ENCODE measurements around the gene TRIM9.

DNA sequence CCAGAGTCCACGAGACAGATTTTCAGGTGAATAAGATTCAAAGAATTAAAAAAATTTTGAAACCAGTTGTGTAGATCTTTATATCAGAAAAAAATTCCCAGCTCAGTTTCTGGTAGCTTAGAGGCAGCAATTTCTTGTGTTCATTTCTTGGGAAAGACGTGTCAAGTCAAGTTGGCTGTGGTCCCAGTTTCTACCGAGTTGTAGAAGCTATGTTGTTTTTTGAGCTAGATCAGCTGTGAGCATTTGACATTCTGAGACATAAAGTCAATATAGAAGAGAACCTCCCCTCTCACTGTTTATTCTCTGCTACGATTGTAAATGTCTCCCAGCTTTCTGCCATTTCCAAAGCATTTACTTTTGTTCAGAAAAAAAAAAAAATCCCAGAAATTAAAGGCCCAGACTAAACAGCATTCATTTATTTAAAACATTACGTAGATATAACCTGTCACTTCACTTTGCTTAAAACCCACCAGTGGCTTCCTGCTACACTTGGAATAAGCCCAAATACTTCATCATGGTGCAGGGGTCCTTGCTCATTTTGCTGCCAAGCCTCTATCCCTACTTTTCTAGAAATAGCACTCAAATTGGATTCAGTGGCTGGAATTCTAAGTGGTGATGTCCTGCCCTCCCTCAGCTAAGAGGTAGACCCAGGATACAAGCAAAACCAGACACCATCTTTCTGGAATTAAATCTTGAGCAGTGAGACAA, 130.1 kb downstream of the TRIM9 start:
- TF ChIP-seq, protein P1, sequence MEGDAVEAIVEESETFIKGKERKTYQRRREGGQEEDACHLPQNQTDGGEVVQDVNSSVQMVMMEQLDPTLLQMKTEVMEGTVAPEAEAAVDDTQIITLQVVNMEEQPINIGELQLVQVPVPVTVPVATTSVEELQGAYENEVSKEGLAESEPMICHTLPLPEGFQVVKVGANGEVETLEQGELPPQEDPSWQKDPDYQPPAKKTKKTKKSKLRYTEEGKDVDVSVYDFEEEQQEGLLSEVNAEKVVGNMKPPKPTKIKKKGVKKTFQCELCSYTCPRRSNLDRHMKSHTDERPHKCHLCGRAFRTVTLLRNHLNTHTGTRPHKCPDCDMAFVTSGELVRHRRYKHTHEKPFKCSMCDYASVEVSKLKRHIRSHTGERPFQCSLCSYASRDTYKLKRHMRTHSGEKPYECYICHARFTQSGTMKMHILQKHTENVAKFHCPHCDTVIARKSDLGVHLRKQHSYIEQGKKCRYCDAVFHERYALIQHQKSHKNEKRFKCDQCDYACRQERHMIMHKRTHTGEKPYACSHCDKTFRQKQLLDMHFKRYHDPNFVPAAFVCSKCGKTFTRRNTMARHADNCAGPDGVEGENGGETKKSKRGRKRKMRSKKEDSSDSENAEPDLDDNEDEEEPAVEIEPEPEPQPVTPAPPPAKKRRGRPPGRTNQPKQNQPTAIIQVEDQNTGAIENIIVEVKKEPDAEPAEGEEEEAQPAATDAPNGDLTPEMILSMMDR (IDR thresholded peaks at IDR 0.05) = no peak
- peak; percentile 13 for TF ChIP-seq POLR2AphosphoS5 (IDR thresholded peaks at IDR 0.05)
